Activated T-cell treated with anti-CD3 and anti-CD28 coated beads for 1 hour (primary cell): Measurements from ENCODE around the gene CD2.
A peak's percentile ranks its signal among the peaks of the same experiment; 100 is the strongest.

Source experiments
- DNase-seq: peaks from one replicate; pipeline ENCODE4 v3.0.0-alpha.2; 2020; ENCODE audit warnings: low read depth

Gene CD2

GRCh38 chr1:116777831-116778830 is 23.9 kb downstream of the CD2 start:
- no peak for DNase-seq

GRCh38 chr1:116781034-116781433 is 26.8 kb downstream of the CD2 start:
- no peak for DNase-seq

GRCh38 chr1:116785006-116785405 is 30.8 kb downstream of the CD2 start:
- no peak for DNase-seq

GRCh38 chr1:116786049-116786448 is 31.8 kb downstream of the CD2 start:
- no peak for DNase-seq

GRCh38 chr1:116791727-116792126 is 37.5 kb downstream of the CD2 start:
- DNase-seq, result no peak

GRCh38 chr1:116793357-116793935 is 39.2 kb downstream of the CD2 start:
- DNase-seq, result no peak

- no peak for DNase-seq
Observed at GRCh38 chr1:116794371-116794770, 40.1 kb downstream of the CD2 start.

- DNase-seq, result no peak
Observed at GRCh38 chr1:116794804-116795481, 40.7 kb downstream of the CD2 start.

- no peak for DNase-seq
Observed at GRCh38 chr1:116795482-116795829, 41.2 kb downstream of the CD2 start.

- no peak for DNase-seq
Observed at GRCh38 chr1:116804736-116805135, 50.5 kb downstream of the CD2 start.

- DNase-seq, result no peak
Observed at GRCh38 chr1:116805398-116805797, 51.2 kb downstream of the CD2 start.

- DNase-seq, result peak; percentile 26
Observed at GRCh38 chr1:116806245-116806644, 52.0 kb downstream of the CD2 start.

- DNase-seq, result no peak
Observed at GRCh38 chr1:116806671-116807070, 52.4 kb downstream of the CD2 start.

- DNase-seq, result no peak
Observed at GRCh38 chr1:116807394-116808199, 53.4 kb downstream of the CD2 start.

GRCh38 chr1:116808200-116808847 is 54.1 kb downstream of the CD2 start:
- DNase-seq, result no peak

GRCh38 chr1:116808848-116809508 is 54.7 kb downstream of the CD2 start:
- no peak for DNase-seq

GRCh38 chr1:116811321-116811720 is 57.1 kb downstream of the CD2 start:
- no peak for DNase-seq

GRCh38 chr1:116814926-116815723 is 60.9 kb downstream of the CD2 start:
- DNase-seq, result no peak

- DNase-seq, result peak; percentile 67
Observed at GRCh38 chr1:116817582-116818064, 63.4 kb downstream of the CD2 start.
